ENCODE results near the gene ANKUB1.

The ANKUB1 gene

DNA sequence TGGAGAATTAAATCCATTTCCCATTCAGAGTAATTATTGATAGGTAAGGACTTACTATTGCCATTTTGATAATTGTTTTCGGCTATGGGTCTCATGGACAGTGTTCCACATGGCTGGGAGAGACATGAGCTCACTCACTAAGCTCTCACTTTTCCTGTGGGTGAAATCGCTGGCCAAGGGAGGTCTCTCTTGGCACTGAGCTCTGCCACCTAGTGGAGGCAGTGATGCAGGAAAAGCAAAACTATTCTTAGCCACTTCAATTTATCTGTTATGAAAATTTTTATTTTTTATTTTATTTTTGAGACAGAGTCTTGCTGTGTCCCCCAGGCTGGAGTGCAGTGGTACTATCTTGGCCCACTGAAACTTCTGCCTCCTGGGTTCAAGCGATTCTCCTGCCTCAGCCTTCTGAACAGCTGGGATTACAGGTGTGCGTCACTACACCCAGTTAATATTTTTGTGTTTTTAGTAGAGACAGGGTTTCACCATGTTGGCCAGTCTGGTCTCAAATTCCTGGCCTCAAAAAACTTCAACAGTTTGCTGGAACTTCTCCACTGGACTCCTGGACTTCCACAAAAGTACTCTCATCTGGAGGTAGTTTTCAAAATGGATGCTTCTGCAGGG, 16.0 kb upstream of the ANKUB1 start:
- DNase-seq = peak; percentile 54

- no peak for DNase-seq
These were observed 13.9 kb upstream of the ANKUB1 start for GRCh38 chr3:149806171-149806778.

GRCh38 chr3:149801639-149802038, 9.3 kb upstream of the ANKUB1 start:
- no peak for DNase-seq

GRCh38 chr3:149801195-149801594, 8.8 kb upstream of the ANKUB1 start:
- no peak for DNase-seq

GRCh38 chr3:149800693-149801092, 8.3 kb upstream of the ANKUB1 start:
- DNase-seq = no peak

- DNase-seq = no peak
These were observed 3.7 kb upstream of the ANKUB1 start for GRCh38 chr3:149796026-149796425.

- no peak for DNase-seq
These were observed 1.7 kb downstream of the ANKUB1 start for GRCh38 chr3:149790698-149791097.

- no peak for DNase-seq
These were observed 2.1 kb downstream of the ANKUB1 start for GRCh38 chr3:149790268-149790667.

GRCh38 chr3:149784064-149784704, 8.2 kb downstream of the ANKUB1 start:
- no peak for DNase-seq

DNA sequence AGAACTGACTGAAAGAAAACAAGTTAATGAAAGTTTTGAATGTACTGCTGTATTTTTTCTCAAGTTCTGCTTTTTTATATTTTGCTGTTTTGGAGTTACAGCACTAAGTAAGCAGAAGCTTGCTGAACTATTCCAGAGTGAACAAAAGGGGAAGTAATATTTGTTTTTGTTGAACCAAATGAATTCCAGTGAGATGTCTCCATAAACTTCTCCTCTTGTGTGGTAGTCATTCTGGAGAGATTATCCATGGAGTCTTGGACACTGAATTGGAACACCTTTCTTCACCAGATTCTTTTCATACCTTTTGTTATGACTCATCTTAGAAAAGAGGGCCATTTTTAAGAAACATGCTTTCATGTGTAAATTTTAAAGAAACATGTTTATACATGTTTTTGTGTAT, 8.8 kb downstream of the ANKUB1 start:
- no peak for DNase-seq

- DNase-seq = no peak
These were observed 10.6 kb downstream of the ANKUB1 start for GRCh38 chr3:149781741-149782140.

- no peak for DNase-seq
These were observed 11.1 kb downstream of the ANKUB1 start for GRCh38 chr3:149781211-149781610.

DNA sequence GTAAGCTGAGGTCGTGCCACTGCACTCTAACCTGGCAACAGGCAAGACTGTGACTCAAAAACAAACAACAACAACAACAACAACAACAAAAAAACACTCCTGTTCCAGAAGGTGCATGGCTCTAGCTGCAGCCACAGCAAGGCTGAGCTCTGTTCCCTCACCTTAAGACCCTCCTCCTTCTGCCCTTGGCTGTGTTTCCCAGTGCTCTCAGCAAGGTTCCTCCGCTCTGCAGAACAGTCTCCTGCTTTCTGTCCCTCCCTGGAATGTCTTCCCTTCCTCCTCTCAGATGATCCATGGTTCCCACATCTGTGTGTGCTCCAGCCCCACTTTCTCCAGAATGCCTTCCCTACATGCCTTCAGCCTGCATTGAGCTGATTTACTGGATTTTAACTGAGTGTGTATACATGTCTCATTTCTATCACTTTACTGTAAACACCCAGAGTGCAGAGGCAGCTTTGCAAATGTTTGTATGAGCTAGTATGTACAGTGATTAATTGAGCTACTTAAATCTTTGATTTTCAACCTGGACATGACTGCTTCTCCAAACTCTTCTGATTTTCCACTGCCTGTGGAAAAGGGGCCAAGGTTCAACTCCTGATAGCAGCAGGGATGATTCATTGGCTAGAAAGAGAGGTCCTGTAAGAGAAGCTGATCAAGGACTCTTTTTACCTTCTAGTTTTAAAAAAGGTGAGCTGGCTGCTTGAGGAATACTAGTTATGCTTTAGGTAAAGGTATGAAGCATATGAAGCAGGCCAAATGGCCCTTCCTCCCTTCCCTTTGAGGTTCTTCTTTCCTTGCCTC, 14.7 kb downstream of the ANKUB1 start:
- DNase-seq = no peak

DNA sequence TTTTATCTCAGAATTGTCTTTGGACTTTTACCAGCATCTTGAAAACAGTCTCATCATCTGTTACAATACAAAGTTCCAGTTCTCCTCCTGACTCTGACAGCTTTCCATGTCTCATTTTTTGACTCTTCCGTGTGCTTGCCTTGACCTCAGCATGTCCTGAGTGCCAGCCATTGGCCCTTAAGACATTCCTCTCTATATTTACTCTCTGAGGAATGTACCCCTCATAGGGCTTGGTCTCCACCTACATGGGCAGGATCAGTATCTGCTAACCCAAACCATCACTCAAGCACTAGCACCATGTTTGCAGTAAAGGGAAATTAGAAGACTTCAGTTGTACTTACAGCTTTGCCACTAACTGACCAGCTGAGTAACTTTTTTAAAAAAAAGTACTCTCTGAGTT, 16.2 kb downstream of the ANKUB1 start:
- DNase-seq = no peak

DNA sequence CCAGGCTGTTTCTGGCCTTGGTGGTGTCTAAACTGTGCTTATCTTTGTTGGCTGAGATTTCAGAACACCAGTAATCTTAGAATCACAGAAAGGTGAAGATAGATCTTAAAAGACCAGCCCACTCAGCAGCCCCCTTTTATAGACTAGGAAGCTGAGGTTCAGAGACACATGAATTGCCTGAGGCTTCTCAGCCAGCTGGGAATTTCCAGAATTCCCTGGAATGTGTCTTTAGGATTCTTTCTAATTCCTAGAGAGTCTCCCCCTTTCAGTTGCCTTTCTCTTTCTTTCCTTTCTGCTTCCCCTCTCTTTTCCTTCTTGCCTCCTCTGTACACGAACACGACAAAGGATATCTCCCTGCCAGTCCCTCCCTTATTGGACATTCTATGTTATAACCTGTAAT, 19.5 kb downstream of the ANKUB1 start:
- no peak for DNase-seq

- peak; percentile 19 for DNase-seq
These were observed 20.6 kb downstream of the ANKUB1 start for GRCh38 chr3:149771652-149772271.

DNA sequence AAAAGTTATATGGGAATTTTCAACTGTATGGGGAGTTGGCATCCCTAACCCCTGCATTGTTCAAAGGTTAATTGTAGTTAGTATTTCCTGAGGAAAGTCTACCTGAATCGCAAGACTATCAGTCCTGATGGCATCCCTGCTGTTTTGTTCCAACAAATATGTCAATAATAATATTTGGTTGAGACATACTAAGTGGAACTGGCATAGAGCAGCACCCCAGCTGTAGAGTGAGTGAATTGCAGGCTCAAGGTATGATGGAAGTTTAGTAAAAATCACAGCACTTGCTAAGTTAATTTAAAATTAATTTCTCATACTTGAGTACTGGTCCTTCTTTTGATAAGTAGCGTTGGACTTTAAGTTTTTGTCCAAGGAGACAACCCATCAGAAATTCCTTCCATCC, 22.1 kb downstream of the ANKUB1 start:
- no peak for DNase-seq

DNA sequence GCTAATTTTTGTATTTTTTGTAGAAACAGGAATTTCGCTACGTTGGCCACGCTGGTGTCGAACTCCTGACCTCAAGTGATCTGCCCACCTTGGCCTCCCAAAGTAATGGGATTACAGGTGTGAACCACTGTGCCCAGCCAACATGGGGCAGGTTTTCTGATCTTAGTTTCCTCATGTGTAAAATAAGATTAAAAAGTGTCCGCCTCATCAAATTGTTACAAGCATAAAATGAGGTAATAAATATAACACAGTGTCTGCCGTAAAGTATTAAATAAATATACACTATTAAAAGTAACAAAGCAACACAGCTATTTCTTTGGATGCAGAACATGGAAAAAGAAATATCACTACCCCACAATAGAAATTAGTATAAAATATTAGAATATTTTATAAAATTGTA, 23.6 kb downstream of the ANKUB1 start:
- no peak for DNase-seq

GRCh38 chr3:149767720-149768119, 24.6 kb downstream of the ANKUB1 start:
- no peak for DNase-seq

- DNase-seq = no peak
These were observed 26.5 kb downstream of the ANKUB1 start for GRCh38 chr3:149765762-149766334.

DNA sequence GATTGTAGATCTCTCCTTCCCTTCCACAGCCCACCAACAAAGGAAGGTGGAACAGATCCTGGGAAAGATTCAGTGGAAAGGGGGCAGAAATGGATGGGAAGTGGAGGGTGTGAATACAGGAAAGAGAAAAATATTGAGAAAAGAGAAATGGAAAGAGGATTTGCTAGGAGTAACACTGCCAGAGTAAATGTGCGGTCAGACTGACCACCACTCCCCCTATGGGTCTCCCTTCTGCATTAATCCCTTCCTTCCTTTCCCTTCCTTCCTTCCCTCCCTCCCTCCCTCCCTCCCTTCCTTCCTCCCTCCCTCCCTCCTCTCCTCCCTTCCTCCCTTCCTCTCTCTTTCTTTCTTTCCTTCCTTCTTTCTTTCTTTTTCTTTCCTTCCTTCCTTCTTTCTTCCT, 28.1 kb downstream of the ANKUB1 start:
- DNase-seq = no peak

- no peak for DNase-seq
These were observed 28.7 kb downstream of the ANKUB1 start for GRCh38 chr3:149763565-149764195.
